ENCODE data around the gene MCRIP2.

The MCRIP2 gene

GRCh38 chr16:606656-607307 lies 34.8 kb upstream of the MCRIP2 start:
- no peak overlapping the region for H3K4me2 ChIP-seq (ENCODE audit: low read depth, low read length)
- peaks cover 42% of the 10 kb centered on the region for H3K79me2 ChIP-seq (ENCODE audit: low read length)
- TF ChIP-seq EZH2phosphoT487 (IDR thresholded peaks at IDR 0.05; ENCODE audit: low read length) (no peak), EZH2 (optimal IDR thresholded peaks at IDR 0.05; ENCODE audit: low read depth, low read length) (no peak), CTCF (IDR thresholded peaks at IDR 0.05; ENCODE audit: low read length) (no peak)
- H3K9ac ChIP-seq (ENCODE audit: low read length) = no peak overlapping the region
- no peaks in the 10 kb centered on the region for H4K20me1 ChIP-seq (ENCODE audit: insufficient read depth, low read length)
- H3K36me3 ChIP-seq (replicated peaks; ENCODE audit: insufficient read depth, low read length) = no peaks in the 10 kb centered on the region
- H3K4me3 ChIP-seq (ENCODE audit: low read length) = no peak overlapping the region
- H3K9me3 ChIP-seq (replicated peaks; ENCODE audit: insufficient read depth, low read length) = no peaks in the 10 kb centered on the region
- no peaks in the 10 kb centered on the region for H3K4me1 ChIP-seq (ENCODE audit: low read length)
- H3F3A ChIP-seq (ENCODE audit: insufficient read depth, low read length) = no peaks in the 10 kb centered on the region
- no peak overlapping the region for H2AFZ ChIP-seq (ENCODE audit: low read length)
- no peak overlapping the region for H3K27ac ChIP-seq (ENCODE audit: low read length)
- no peak for DNase-seq
- no peaks in the 10 kb centered on the region for H3K27me3 ChIP-seq (replicated peaks; ENCODE audit: insufficient read depth, low read length)
- no peaks in the 10 kb centered on the region for H3K9me2 ChIP-seq (replicated peaks; ENCODE audit: insufficient read depth, low read length)

DNA sequence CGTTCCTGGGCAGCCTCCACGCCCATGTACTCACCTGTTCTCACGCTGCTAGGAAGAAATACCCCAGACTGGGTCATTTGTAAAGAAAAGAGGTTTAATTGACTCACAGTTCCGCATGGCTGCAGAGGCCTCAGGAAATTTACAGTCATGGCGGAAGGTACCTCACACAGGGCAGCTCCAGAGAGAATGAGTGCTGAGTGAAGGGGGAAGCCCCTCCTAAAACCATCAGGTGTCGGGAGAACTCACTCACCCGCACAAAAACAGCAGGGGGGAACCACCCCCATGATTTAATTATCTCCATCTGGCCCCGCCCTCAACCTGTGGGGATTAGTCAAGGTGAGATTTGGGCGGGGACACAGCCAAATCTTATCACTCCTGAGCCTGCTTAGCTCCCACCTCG lies 33.6 kb upstream of the MCRIP2 start:
- no peak for DNase-seq
- Histone ChIP-seq H3F3A (ENCODE audit: insufficient read depth, low read length) (no peaks in the 10 kb centered on the region), H3K4me2 (ENCODE audit: low read depth, low read length) (no peak overlapping the region), H3K9me3 (replicated peaks; ENCODE audit: insufficient read depth, low read length) (no peaks in the 10 kb centered on the region), H3K27ac (ENCODE audit: low read length) (no peak overlapping the region), H3K9me2 (replicated peaks; ENCODE audit: insufficient read depth, low read length) (no peaks in the 10 kb centered on the region), H3K4me1 (ENCODE audit: low read length) (no peaks in the 10 kb centered on the region), H2AFZ (ENCODE audit: low read length) (no peak overlapping the region), H3K9ac (ENCODE audit: low read length) (no peak overlapping the region), H4K20me1 (ENCODE audit: insufficient read depth, low read length) (no peaks in the 10 kb centered on the region), H3K79me2 (ENCODE audit: low read length) (peaks cover 39% of the 10 kb centered on the region), H3K4me3 (ENCODE audit: low read length) (no peak overlapping the region), H3K36me3 (replicated peaks; ENCODE audit: insufficient read depth, low read length) (no peaks in the 10 kb centered on the region), H3K27me3 (replicated peaks; ENCODE audit: insufficient read depth, low read length) (no peaks in the 10 kb centered on the region)
- TF ChIP-seq CTCF (IDR thresholded peaks at IDR 0.05; ENCODE audit: low read length) = no peak
- TF ChIP-seq EZH2phosphoT487 (IDR thresholded peaks at IDR 0.05; ENCODE audit: low read length) = no peak
- TF ChIP-seq EZH2 (optimal IDR thresholded peaks at IDR 0.05; ENCODE audit: low read depth, low read length) = no peak

GRCh38 chr16:609316-609715 lies 32.3 kb upstream of the MCRIP2 start:
- H3K9ac ChIP-seq (ENCODE audit: low read length) = no peak overlapping the region
- no peaks in the 10 kb centered on the region for H3K9me2 ChIP-seq (replicated peaks; ENCODE audit: insufficient read depth, low read length)
- no peaks in the 10 kb centered on the region for H3F3A ChIP-seq (ENCODE audit: insufficient read depth, low read length)
- TF ChIP-seq CTCF (IDR thresholded peaks at IDR 0.05; ENCODE audit: low read length) (no peak), EZH2 (optimal IDR thresholded peaks at IDR 0.05; ENCODE audit: low read depth, low read length) (no peak), EZH2phosphoT487 (IDR thresholded peaks at IDR 0.05; ENCODE audit: low read length) (no peak)
- H3K9me3 ChIP-seq (replicated peaks; ENCODE audit: insufficient read depth, low read length) = no peaks in the 10 kb centered on the region
- H4K20me1 ChIP-seq (ENCODE audit: insufficient read depth, low read length) = no peaks in the 10 kb centered on the region
- no peak overlapping the region for H3K27ac ChIP-seq (ENCODE audit: low read length)
- peaks cover 32% of the 10 kb centered on the region for H3K79me2 ChIP-seq (ENCODE audit: low read length)
- no peak overlapping the region for H2AFZ ChIP-seq (ENCODE audit: low read length)
- no peak for DNase-seq
- H3K4me3 ChIP-seq (ENCODE audit: low read length) = no peak overlapping the region
- no peak overlapping the region for H3K4me2 ChIP-seq (ENCODE audit: low read depth, low read length)
- H3K27me3 ChIP-seq (replicated peaks; ENCODE audit: insufficient read depth, low read length) = no peaks in the 10 kb centered on the region
- H3K36me3 ChIP-seq (replicated peaks; ENCODE audit: insufficient read depth, low read length) = no peaks in the 10 kb centered on the region
- H3K4me1 ChIP-seq (ENCODE audit: low read length) = no peaks in the 10 kb centered on the region
